ENCODE measurements around the gene EXOSC10.
"Not testable (repeated sequence)": the region's sequence is repeated elsewhere in the genome, so short reads cannot be mapped to it uniquely, and the experiment has no call there.

The EXOSC10 gene

DNA sequence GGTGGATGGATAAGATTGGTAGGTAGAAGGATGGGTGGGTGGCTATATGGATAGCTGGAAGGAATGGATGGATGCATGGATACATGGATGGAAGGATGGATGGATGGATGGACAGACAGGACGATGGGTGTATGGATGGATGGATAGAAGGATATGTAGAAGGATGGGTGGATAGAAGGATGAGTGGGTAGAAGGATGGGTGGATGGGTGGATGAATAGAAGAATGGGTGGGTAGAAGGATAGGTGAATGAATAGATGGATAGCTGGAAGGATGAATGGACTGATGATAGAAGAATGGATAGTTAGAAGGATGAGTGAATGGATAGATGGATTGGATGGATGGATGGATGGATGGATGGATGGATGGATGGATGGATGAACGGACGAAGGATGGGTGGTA, 57.6 kb downstream of the EXOSC10 start:
- H3K4me3 ChIP-seq (ENCODE audit: low read length), result no peak overlapping the region
- TF ChIP-seq, protein P1, sequence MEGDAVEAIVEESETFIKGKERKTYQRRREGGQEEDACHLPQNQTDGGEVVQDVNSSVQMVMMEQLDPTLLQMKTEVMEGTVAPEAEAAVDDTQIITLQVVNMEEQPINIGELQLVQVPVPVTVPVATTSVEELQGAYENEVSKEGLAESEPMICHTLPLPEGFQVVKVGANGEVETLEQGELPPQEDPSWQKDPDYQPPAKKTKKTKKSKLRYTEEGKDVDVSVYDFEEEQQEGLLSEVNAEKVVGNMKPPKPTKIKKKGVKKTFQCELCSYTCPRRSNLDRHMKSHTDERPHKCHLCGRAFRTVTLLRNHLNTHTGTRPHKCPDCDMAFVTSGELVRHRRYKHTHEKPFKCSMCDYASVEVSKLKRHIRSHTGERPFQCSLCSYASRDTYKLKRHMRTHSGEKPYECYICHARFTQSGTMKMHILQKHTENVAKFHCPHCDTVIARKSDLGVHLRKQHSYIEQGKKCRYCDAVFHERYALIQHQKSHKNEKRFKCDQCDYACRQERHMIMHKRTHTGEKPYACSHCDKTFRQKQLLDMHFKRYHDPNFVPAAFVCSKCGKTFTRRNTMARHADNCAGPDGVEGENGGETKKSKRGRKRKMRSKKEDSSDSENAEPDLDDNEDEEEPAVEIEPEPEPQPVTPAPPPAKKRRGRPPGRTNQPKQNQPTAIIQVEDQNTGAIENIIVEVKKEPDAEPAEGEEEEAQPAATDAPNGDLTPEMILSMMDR (conservative IDR thresholded peaks at IDR 0.05; ENCODE audit: low read length), result no peak
- DNase-seq (ENCODE audit: low read depth), result no peak

- H3K4me3 ChIP-seq (ENCODE audit: low read length), result no peak overlapping the region
- DNase-seq (ENCODE audit: low read depth), result no peak
- TF ChIP-seq, protein P1 (conservative IDR thresholded peaks at IDR 0.05; ENCODE audit: low read length), result no peak
Measured at GRCh38 chr1:11041048-11041447, 58.6 kb downstream of the EXOSC10 start.

DNA sequence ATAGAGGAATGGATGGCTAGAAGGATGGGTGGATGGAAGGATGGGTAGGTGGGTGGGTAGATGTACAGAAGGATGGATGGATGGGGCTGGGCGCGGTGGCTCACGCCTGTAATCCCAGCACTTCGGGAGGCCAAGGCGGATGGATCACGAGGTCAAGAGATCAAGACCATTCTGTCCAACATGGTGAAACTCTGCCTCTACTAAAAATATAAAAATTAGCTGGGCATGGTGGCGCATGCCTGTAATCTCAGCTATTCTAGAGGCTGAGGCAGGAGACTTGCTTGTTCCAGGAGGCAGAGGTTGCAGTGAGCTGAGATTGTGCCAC, 59.6 kb downstream of the EXOSC10 start:
- H3K4me3 ChIP-seq (ENCODE audit: low read length); DNase-seq (ENCODE audit: low read depth): not testable (repeated sequence)

GRCh38 chr1:11039351-11040104, 60.1 kb downstream of the EXOSC10 start:
- TF ChIP-seq, protein P1 (conservative IDR thresholded peaks at IDR 0.05; ENCODE audit: low read length), result no peak
- H3K4me3 ChIP-seq (ENCODE audit: low read length), result no peak overlapping the region
- DNase-seq (ENCODE audit: low read depth), result no peak

- peak; percentile 83 for DNase-seq (ENCODE audit: low read depth)
- no peak overlapping the region for H3K4me3 ChIP-seq (ENCODE audit: low read length)
- TF ChIP-seq, protein P1 (conservative IDR thresholded peaks at IDR 0.05; ENCODE audit: low read length), result peak; percentile 99
Measured at GRCh38 chr1:11037740-11038182, 61.9 kb downstream of the EXOSC10 start.

GRCh38 chr1:11037019-11037739, 62.5 kb downstream of the EXOSC10 start:
- DNase-seq (ENCODE audit: low read depth); H3K4me3 ChIP-seq (ENCODE audit: low read length): not testable (repeated sequence)

GRCh38 chr1:11031624-11032262, 67.9 kb downstream of the EXOSC10 start:
- no peak overlapping the region for H3K4me3 ChIP-seq (ENCODE audit: low read length)
- no peak for DNase-seq (ENCODE audit: low read depth)
- TF ChIP-seq, protein P1 (conservative IDR thresholded peaks at IDR 0.05; ENCODE audit: low read length), result no peak

DNA sequence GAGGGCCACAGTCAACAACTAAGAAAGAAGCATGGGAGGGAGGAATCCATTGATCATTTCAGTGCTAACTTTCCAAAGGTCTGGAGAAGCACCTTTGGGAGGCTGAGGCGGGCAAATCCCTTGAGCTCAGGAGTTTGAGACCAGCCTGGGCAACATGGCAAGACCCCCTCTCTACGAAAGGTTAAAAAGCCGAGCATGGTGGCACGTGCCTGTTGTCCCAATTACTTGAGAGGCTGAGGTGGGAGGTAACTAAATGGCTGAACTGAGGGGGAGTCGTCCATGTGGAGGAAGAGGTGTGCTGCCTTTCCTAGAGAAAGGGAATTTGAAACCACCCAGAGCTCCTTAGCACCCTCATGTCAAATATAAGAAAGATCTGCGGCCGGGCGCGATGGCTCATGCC, 68.8 kb downstream of the EXOSC10 start:
- H3K4me3 ChIP-seq (ENCODE audit: low read length), result no peak overlapping the region
- no peak for DNase-seq (ENCODE audit: low read depth)
- TF ChIP-seq, protein P1 (conservative IDR thresholded peaks at IDR 0.05; ENCODE audit: low read length), result no peak
